ENCODE results near the gene CCDC9B.

DNA sequence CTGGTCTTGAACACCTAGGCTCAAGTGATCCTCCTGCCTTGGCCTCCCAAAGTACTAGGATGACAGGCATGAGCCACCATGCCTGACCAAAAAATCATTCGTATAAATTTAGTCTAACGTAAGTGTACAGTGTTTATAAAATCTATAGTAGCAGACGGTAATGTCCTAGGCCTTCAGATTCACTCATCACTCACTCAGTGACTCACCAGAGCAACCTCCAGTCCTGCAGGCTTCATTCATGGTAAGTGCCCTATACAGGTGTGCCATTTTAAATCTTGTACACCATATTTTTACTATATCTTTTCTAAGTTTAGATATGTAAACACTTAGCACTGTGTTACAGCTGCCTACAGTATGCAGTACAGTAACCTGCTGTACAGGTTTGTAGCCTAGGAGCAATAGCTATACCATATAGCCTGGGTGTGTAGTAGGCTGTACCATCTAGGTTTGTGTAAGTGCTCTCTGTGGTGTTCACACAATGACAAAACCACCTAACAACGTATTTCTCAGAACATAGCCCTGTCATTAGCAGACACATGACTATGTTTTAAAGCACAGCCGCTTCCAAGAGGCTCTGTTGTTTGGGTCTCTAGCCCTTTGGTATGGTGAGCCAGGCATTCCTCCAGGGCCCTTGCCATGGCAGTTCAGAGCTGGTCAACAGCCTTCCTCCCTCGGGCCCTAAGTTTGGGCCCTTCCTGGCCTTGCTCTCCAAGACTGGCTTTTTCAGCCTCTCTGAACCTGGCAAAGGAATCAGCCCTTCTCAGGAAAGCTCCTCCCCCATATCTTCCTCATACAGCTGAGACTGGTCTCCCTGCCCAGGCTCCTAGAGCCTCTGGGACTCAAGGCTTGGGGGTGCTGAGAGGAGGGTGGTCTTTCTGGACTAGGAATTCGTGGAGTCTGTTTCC is 1.9 kb upstream of the CCDC9B start:
- no peak for TF ChIP-seq EZH2 (optimal IDR thresholded peaks at IDR 0.05; ENCODE audit: low read depth, low read length)
- TF ChIP-seq, protein P1, sequence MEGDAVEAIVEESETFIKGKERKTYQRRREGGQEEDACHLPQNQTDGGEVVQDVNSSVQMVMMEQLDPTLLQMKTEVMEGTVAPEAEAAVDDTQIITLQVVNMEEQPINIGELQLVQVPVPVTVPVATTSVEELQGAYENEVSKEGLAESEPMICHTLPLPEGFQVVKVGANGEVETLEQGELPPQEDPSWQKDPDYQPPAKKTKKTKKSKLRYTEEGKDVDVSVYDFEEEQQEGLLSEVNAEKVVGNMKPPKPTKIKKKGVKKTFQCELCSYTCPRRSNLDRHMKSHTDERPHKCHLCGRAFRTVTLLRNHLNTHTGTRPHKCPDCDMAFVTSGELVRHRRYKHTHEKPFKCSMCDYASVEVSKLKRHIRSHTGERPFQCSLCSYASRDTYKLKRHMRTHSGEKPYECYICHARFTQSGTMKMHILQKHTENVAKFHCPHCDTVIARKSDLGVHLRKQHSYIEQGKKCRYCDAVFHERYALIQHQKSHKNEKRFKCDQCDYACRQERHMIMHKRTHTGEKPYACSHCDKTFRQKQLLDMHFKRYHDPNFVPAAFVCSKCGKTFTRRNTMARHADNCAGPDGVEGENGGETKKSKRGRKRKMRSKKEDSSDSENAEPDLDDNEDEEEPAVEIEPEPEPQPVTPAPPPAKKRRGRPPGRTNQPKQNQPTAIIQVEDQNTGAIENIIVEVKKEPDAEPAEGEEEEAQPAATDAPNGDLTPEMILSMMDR (IDR thresholded peaks at IDR 0.05; ENCODE audit: low read length): no peak
- no peak for TF ChIP-seq EZH2phosphoT487 (IDR thresholded peaks at IDR 0.05; ENCODE audit: low read length)
